Measurements from ENCODE around the gene NXF2.

Gene NXF2

GRCh38 chrX:102345916-102346315 lies 98.9 kb downstream of the NXF2 start:
- TF ChIP-seq MYC (IDR thresholded peaks at IDR 0.05; ENCODE audit: low read depth, low read length) (no peak), MAX (IDR thresholded peaks at IDR 0.05; ENCODE audit: low read depth, low read length) (no peak), CTCF (IDR thresholded peaks at IDR 0.05; ENCODE audit: low read depth, low read length) (peak; percentile 63), POLR2A (IDR thresholded peaks at IDR 0.05; ENCODE audit: extremely low read depth, insufficient read length) (no peak)
- DNase-seq (ENCODE audit: low read depth): peak; percentile 33
- H3K4me3 ChIP-seq (ENCODE audit: low read depth, low read length): no peak overlapping the region

All from NB4 (cell line).